GM12878 (cell line): ENCODE measurements around the gene ST3GAL5. TPM values are rescaled to one million over a fixed set of nuclear protein-coding genes. Genes with fewer than 3 reads are reported as not detected.

Source experiments
- ATAC-seq: fragments of 200-7000 bp; cut with Tn5 transposase; 3 replicates; pipeline ENCODE4 v1.9.1; 2020; ENCODE audit warnings: mild to moderate bottlenecking, moderate library complexity
- BruUV-seq: library from RNA; stranded (reverse); fragments of 400-500 nt; replicated peaks from 2 replicates; lab custom pipeline; 2021; lab: Mats Ljungman, UMichigan
- CTCF ChIA-PET: fragments of 300-600 bp; sonication (Branson Sonifier 250); formaldehyde crosslinking; extraction: SDS; loops from one replicate; lab custom pipeline; 2021; ENCODE audit warnings: inconsistent platforms; lab: Yijun Ruan, JAX
- POLR2A ChIA-PET: fragments of 350-600 bp; formaldehyde crosslinking; extraction: SDS; loops from one replicate; lab custom pipeline; 2021; ENCODE audit warnings: inconsistent platforms; lab: Charles Lee
- RAD21 ChIA-PET: fragments of 300-600 bp; sonication (Branson Sonifier 250); formaldehyde crosslinking; loops from one replicate; lab custom pipeline; 2023; ENCODE audit warnings: antibody characterized with exemption; ENCODE audit not compliant: unreplicated experiment; lab: Charles Lee
- SMC1A ChIA-PET: fragments of 300-600 bp; sonication (Branson Sonifier 250); formaldehyde crosslinking; loops from one replicate; lab custom pipeline; 2023; ENCODE audit not compliant: unreplicated experiment, uncharacterized antibody; lab: Charles Lee
- DNase-seq: peaks from one replicate; pipeline ENCODE4 v3.0.0-alpha.2; 2011; ENCODE audit warnings: low read depth, low spot score
- FAIRE-seq: peaks from 3 replicates; lab custom pipeline; 2011; peaks lifted over from hg19 to GRCh38; lab: Jason Lieb, UNC
- H2AFZ ChIP-seq: 2 replicates; pipeline ENCODE4 v1.6.0; 2011; ENCODE audit warnings: low read depth, low read length, control low read depth; ENCODE audit not compliant: control insufficient read depth
- H3K27ac ChIP-seq: 2 replicates; pipeline ENCODE4 v1.5.1; 2011; ENCODE audit warnings: control low read depth; ENCODE audit not compliant: control insufficient read depth, insufficient read depth
- H3K27me3 ChIP-seq, 2 experiments: replicated peaks in 1 of 2; 2 replicates each; pipeline versions ENCODE4 v1.6.0 to v1.6.1; 2011; ENCODE audit warnings: low read length in 1 of 2; ENCODE audit not compliant: control insufficient read depth in 2 of 2, insufficient read depth in 2 of 2
- H3K36me3 ChIP-seq, 2 experiments: 2 replicates each; pipeline ENCODE4 v1.5.1; 2011; ENCODE audit warnings: low read length in 1 of 2; ENCODE audit not compliant: control insufficient read depth in 2 of 2, insufficient read depth in 2 of 2
- H3K4me1 ChIP-seq: 2 replicates; pipeline ENCODE4 v1.6.1; 2011; ENCODE audit warnings: mild to moderate bottlenecking, low read length, moderate library complexity, mixed read lengths; ENCODE audit not compliant: control insufficient read depth, insufficient read depth
- H3K4me2 ChIP-seq: 2 replicates; pipeline ENCODE4 v1.6.0; 2011; ENCODE audit warnings: control low read depth; ENCODE audit not compliant: control insufficient read depth, insufficient read depth
- H3K4me3 ChIP-seq: fragments of 200-600 bp; sonication (generic); 2 replicates; pipeline ENCODE4 v1.5.1; 2016
- H3K79me2 ChIP-seq: 2 replicates; pipeline ENCODE4 v1.6.0; 2011; ENCODE audit warnings: low read length; ENCODE audit not compliant: control insufficient read depth, insufficient read depth
- H3K9ac ChIP-seq: 2 replicates; pipeline ENCODE4 v1.8.0; 2011; ENCODE audit warnings: low read length, control low read depth, mixed read lengths; ENCODE audit not compliant: control insufficient read depth, insufficient read depth
- H3K9me3 ChIP-seq: replicated peaks from 3 replicates; pipeline ENCODE4 v1.5.1; 2011; ENCODE audit warnings: mild to moderate bottlenecking, low read length; ENCODE audit not compliant: control insufficient read depth, insufficient read depth
- H4K20me1 ChIP-seq: 2 replicates; pipeline ENCODE4 v1.6.0; 2011; ENCODE audit not compliant: control insufficient read depth, insufficient read depth
- CHD1 ChIP-seq: IDR thresholded peaks from 2 replicates; pipeline ENCODE4 v1.6.1; 2012; ENCODE audit warnings: low read depth, low read length, improper control_type of control experiment
- ESRRA ChIP-seq: IDR thresholded peaks from 2 replicates; pipeline ENCODE4 v1.6.1; 2012; ENCODE audit warnings: mild to moderate bottlenecking, low read length, improper control_type of control experiment
- NFYB ChIP-seq: IDR thresholded peaks from 2 replicates; pipeline ENCODE4 v1.6.1; 2011; ENCODE audit warnings: low read depth, mild to moderate bottlenecking, low read length, improper control_type of control experiment, moderate library complexity; ENCODE audit not compliant: insufficient read depth
- POLR2A ChIP-seq: IDR thresholded peaks from 2 replicates; pipeline ENCODE4 v1.6.1; 2011; ENCODE audit warnings: low read depth, mild to moderate bottlenecking, low read length
- POLR2AphosphoS5 ChIP-seq: IDR thresholded peaks from 2 replicates; pipeline ENCODE4 v1.6.1; 2011; ENCODE audit warnings: mild to moderate bottlenecking, low read length, inconsistent platforms
- SUPT20H ChIP-seq: IDR thresholded peaks from 2 replicates; pipeline ENCODE4 v1.6.1; 2011; ENCODE audit warnings: low read depth, mild to moderate bottlenecking, low read length, moderate library complexity, borderline replicate concordance; ENCODE audit not compliant: control insufficient read depth
- YBX1 ChIP-seq: fragments of 450-650 bp; IDR thresholded peaks from 2 replicates; pipeline ENCODE4 v1.6.1; 2016; ENCODE audit warnings: antibody characterized with exemption
- ZBED1 ChIP-seq: IDR thresholded peaks from 2 replicates; pipeline ENCODE4 v1.6.1; 2016; ENCODE audit warnings: borderline replicate concordance
- ZNF207 ChIP-seq: fragments of 450-650 bp; IDR thresholded peaks from 2 replicates; pipeline ENCODE4 v1.6.1; 2014; ENCODE audit warnings: antibody characterized with exemption, mild to moderate bottlenecking, borderline replicate concordance
- WGBS: methylation state at CpG from one replicate; pipeline ENCODE4 v1.1.6; 2016; ENCODE audit warnings: low lambda C conversion rate; ENCODE audit not compliant: insufficient replicate concordance, insufficient coverage; ENCODE audit errors: missing lambda C conversion rate; 5-methylcytosine and 5-hydroxymethylcytosine counted together
- in situ Hi-C: fragments of 300-500 bp; cut with MboI; formaldehyde crosslinking; loops from 9 replicates; pipeline ENCODE4 v1.14.3; 2018; ENCODE audit warnings: mixed read lengths
- intact Hi-C: fragments of 100-400 bp; cut with micrococcal nuclease; formaldehyde crosslinking; loops from one replicate; pipeline ENCODE4 v1.14.2; 2022; ENCODE audit not compliant: unreplicated experiment
- polyA plus RNA-seq, 11 experiments: library from polyadenylated mRNA; depleted of rRNA in 4 of 11; unstranded in 6 of 11; stranded (reverse) in 5 of 11; fragments of >200 nt; fragmentation: Nextera tagmentation in 4 of 11; fragmentation: Illumina TruSeq in 1 of 11; extraction: Ambion mirVana in 4 of 11; extraction: Trizol in 1 of 11; gene quantifications; 1 replicate in 1 of 11; 2 replicates in 10 of 11; pipeline versions ENCODE4 v1.2.1 to v1.2.3, GENCODE V29; 2011 to 2016; ENCODE audit warnings: inconsistent platforms in 2 of 11, missing spikeins in 2 of 11, low read depth in 1 of 11
- total RNA-seq, 4 experiments: library from RNA; depleted of rRNA in 3 of 4; stranded (reverse); fragments of >200 nt in 3 of 4; fragmentation: Illumina TruSeq in 1 of 4; extraction: Trizol in 1 of 4; gene quantifications; 2 replicates each; pipeline versions ENCODE4 v1.2.1 to v1.2.3, GENCODE V29; 2013 to 2021
- TF ChIP-seq, protein P1 (sequence below): IDR thresholded peaks from 2 replicates; pipeline ENCODE4 v1.6.1; 2012; ENCODE audit warnings: low read depth, low read length, improper control_type of control experiment
- TF ChIP-seq, protein P2 (sequence below): fragments of 450-650 bp; IDR thresholded peaks from 2 replicates; pipeline ENCODE4 v1.6.1; 2017; ENCODE audit warnings: mild to moderate bottlenecking
- TF ChIP-seq, protein P3 (sequence below): IDR thresholded peaks from 2 replicates; pipeline ENCODE4 v1.6.1; 2012; ENCODE audit warnings: low read depth, low read length, improper control_type of control experiment
- TF ChIP-seq, protein P4 (sequence below): fragments of 450-650 bp; IDR thresholded peaks from 2 replicates; pipeline ENCODE4 v1.6.1; 2018; ENCODE audit warnings: borderline replicate concordance, mild to moderate bottlenecking; ENCODE audit not compliant: partially characterized antibody

ST3GAL5 gene
- total and polyA plus RNA-seq, 10 of the 15 experiments (the other 5 are each of a cell fraction or from before 2014, with no cell fraction given) = 5.2 to 60.9 (median 10.2) TPM

DNA sequence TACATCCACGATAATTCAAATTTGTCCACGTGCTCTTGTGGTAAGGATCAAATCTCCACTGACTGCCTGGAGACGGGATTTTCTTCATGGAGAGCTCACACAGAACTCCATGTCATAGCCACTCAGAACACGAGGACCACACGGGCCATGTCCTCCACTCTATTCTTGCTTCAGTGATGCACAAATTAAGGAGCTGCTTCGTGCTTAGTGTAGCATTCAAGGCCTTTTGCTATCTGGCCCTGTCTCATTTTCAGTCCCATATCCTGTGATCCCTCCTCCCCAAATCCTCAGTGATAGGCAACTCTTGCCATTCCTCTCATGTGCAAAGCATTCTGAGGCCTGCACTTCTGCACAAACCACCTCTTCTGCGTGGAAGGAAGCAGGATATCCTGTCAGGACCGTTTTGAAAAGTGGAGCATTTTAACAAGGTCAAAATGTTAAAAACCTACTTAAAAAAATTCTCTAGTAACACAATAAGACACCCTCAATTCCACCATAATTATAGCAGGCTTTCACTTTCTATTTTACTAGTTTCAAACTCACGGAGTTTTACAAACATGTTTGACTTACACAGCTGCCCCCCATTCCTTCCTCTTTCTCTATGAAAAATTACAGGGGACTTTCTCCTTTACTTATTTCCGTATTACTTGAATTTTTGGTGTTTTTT lies 35.2 kb downstream of the ST3GAL5 start (continued):
- TF ChIP-seq, protein P1, sequence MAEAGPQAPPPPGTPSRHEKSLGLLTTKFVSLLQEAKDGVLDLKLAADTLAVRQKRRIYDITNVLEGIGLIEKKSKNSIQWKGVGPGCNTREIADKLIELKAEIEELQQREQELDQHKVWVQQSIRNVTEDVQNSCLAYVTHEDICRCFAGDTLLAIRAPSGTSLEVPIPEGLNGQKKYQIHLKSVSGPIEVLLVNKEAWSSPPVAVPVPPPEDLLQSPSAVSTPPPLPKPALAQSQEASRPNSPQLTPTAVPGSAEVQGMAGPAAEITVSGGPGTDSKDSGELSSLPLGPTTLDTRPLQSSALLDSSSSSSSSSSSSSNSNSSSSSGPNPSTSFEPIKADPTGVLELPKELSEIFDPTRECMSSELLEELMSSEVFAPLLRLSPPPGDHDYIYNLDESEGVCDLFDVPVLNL = no peak
- TF ChIP-seq ESRRA (peak; percentile 34; the same call in 1 of the 2 replicates), YBX1 (no peak), NFYB (no peak)
- TF ChIP-seq, protein P2, sequence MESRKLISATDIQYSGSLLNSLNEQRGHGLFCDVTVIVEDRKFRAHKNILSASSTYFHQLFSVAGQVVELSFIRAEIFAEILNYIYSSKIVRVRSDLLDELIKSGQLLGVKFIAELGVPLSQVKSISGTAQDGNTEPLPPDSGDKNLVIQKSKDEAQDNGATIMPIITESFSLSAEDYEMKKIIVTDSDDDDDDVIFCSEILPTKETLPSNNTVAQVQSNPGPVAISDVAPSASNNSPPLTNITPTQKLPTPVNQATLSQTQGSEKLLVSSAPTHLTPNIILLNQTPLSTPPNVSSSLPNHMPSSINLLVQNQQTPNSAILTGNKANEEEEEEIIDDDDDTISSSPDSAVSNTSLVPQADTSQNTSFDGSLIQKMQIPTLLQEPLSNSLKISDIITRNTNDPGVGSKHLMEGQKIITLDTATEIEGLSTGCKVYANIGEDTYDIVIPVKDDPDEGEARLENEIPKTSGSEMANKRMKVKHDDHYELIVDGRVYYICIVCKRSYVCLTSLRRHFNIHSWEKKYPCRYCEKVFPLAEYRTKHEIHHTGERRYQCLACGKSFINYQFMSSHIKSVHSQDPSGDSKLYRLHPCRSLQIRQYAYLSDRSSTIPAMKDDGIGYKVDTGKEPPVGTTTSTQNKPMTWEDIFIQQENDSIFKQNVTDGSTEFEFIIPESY = no peak

DNA sequence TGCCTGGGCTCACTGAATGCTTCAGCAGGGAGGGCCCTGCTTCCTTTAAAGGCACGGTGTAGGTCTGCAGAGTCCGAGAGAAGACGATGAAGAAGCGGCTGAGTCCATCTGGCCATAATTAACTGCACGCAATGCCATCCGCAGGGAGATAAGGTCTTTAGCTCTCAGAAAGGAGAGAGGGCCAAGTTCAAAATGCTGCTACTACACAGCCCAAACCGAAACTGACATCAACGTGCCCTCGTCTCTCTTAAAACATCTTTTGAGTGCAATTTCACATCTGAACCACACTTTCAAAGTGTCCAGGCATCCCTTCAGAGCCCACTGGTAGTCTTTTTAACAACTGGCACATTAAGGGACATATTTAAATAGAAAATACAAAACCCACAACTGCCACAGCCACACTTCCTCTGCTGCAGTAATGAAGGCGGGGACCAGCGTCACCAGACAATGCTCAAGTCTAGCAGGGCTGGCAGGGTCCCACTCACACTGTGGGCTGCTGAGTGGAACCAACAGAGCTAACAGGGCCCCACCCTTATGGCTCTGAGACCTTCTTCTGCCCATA lies 35.8 kb downstream of the ST3GAL5 start:
- BruUV-seq = TSS peak; percentile 2
- Histone ChIP-seq H3K9ac (peak overlapping the region; percentile 38; the same call in 1 of the 2 replicates), H3K4me1 (peaks cover 49% of the 10 kb centered on the region), H3K4me3 (peak overlapping the region; percentile 51; the same call in 1 of the 2 replicates), H3K9me3 (peaks cover 8% of the 10 kb centered on the region), H3K27ac (peak overlapping the region; percentile 84), H2AFZ (peak overlapping the region; percentile 70), H3K4me2 (peak overlapping the region; percentile 82), H3K79me2 (no peaks in the 10 kb centered on the region), H3K36me3 (peaks cover 0 to 6% of the 10 kb centered on the region in 2 experiments; a peak in 2 of 4 replicates), H4K20me1 (no peaks in the 10 kb centered on the region), H3K27me3 (no peaks in the 10 kb centered on the region)
- ATAC-seq = peak; percentile 84
- RAD21 ChIA-PET = interaction anchor here (1.1 to 10.3 kb wide), 15 partner anchors 9 to 225 kb away, joined by 3 to 99 read pairs (median 7); partner anchors contain the start of gene ST3GAL5
- SMC1A ChIA-PET = interaction anchor here (1.1 to 9.4 kb wide), 13 partner anchors 10 to 227 kb away, joined by 3 to 115 read pairs (median 8); partner anchors contain the start of gene ST3GAL5
- POLR2A ChIA-PET = interaction anchor here (0.7 to 1.8 kb wide), 6 partner anchors 10 to 227 kb away, joined by 3 to 13 read pairs (median 4); partner anchors contain the start of gene ST3GAL5
- in situ Hi-C loops = no loop called here
- intact Hi-C loops = loop anchor here (1.0 to 2.0 kb wide), 4 partner anchors 22 to 184 kb away; partner anchors contain the start of gene ST3GAL5
- WGBS = under 1% methylated on average over 11 of the region's 11 CpGs
- FAIRE-seq = peak; percentile 71
- CTCF ChIA-PET = interaction anchor here (1.0 to 5.3 kb wide), 8 partner anchors 9 to 227 kb away, joined by 3 to 58 read pairs (median 12); partner anchors contain the start of gene ST3GAL5
- peak; percentile 88 for DNase-seq
- TF ChIP-seq POLR2AphosphoS5 (0 out of 2 replicates have a peak, but pooled peaks have one; percentile 55), ZBED1 (no peak), POLR2A (peak; percentile 57; the same call in 1 of the 2 replicates), SUPT20H (no peak), CHD1 (no peak), ZNF207 (no peak; the same call in 1 of the 2 replicates)
- TF ChIP-seq, protein P3, sequence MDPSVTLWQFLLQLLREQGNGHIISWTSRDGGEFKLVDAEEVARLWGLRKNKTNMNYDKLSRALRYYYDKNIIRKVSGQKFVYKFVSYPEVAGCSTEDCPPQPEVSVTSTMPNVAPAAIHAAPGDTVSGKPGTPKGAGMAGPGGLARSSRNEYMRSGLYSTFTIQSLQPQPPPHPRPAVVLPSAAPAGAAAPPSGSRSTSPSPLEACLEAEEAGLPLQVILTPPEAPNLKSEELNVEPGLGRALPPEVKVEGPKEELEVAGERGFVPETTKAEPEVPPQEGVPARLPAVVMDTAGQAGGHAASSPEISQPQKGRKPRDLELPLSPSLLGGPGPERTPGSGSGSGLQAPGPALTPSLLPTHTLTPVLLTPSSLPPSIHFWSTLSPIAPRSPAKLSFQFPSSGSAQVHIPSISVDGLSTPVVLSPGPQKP = no peak
- TF ChIP-seq, protein P4, sequence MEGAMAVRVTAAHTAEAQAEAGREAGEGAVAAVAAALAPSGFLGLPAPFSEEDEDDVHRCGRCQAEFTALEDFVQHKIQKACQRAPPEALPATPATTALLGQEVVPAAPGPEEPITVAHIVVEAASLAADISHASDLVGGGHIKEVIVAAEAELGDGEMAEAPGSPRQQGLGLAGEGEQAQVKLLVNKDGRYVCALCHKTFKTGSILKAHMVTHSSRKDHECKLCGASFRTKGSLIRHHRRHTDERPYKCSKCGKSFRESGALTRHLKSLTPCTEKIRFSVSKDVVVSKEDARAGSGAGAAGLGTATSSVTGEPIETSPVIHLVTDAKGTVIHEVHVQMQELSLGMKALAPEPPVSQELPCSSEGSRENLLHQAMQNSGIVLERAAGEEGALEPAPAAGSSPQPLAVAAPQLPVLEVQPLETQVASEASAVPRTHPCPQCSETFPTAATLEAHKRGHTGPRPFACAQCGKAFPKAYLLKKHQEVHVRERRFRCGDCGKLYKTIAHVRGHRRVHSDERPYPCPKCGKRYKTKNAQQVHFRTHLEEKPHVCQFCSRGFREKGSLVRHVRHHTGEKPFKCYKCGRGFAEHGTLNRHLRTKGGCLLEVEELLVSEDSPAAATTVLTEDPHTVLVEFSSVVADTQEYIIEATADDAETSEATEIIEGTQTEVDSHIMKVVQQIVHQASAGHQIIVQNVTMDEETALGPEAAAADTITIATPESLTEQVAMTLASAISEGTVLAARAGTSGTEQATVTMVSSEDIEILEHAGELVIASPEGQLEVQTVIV = no peak
